GM23248 (cell line): ENCODE results near the gene CPED1. TPM values are rescaled to one million over a fixed set of nuclear protein-coding genes. Genes with fewer than 3 reads are reported as not detected.
"Not testable (repeated sequence)": the region's sequence is repeated elsewhere in the genome, so short reads cannot be mapped to it uniquely, and the experiment has no call there.

Experiments
- DNase-seq: peaks from one replicate; pipeline ENCODE4 v3.0.0-alpha.2; 2015
- H2AFZ ChIP-seq: fragments of 200-600 bp; sonication (generic); 2 replicates; pipeline ENCODE4 v1.6.1; 2016; ENCODE audit warnings: antibody characterized with exemption
- H3F3A ChIP-seq: fragments of 200-600 bp; sonication (generic); 2 replicates; pipeline ENCODE4 v1.6.1; 2016; ENCODE audit warnings: mild to moderate bottlenecking, antibody characterized with exemption, mixed run types; ENCODE audit not compliant: insufficient read depth
- H3K27ac ChIP-seq: fragments of 200-600 bp; sonication (generic); 2 replicates; pipeline ENCODE4 v1.5.1; 2016; ENCODE audit warnings: mild to moderate bottlenecking
- H3K27me3 ChIP-seq: fragments of 200-600 bp; sonication (generic); replicated peaks from 2 replicates; pipeline ENCODE4 v1.6.1; 2016; ENCODE audit warnings: mild to moderate bottlenecking; ENCODE audit not compliant: insufficient read depth
- H3K36me3 ChIP-seq: fragments of 200-600 bp; sonication (generic); 2 replicates; pipeline ENCODE4 v1.6.1; 2016; ENCODE audit warnings: low read depth, mild to moderate bottlenecking
- H3K4me1 ChIP-seq: fragments of 200-600 bp; sonication (generic); 2 replicates; pipeline ENCODE4 v1.6.1; 2016; ENCODE audit warnings: mild to moderate bottlenecking; ENCODE audit not compliant: insufficient read depth
- H3K4me2 ChIP-seq: fragments of 200-600 bp; sonication (generic); one replicate; pipeline ENCODE4 v1.6.1; 2016; ENCODE audit warnings: mild to moderate bottlenecking; ENCODE audit not compliant: unreplicated experiment
- H3K4me3 ChIP-seq: fragments of 200-600 bp; sonication (generic); 2 replicates; pipeline ENCODE4 v1.5.1; 2016; ENCODE audit warnings: mild to moderate bottlenecking
- H3K79me2 ChIP-seq: fragments of 200-600 bp; sonication (generic); 2 replicates; pipeline ENCODE4 v1.6.1; 2016; ENCODE audit warnings: mild to moderate bottlenecking; ENCODE audit not compliant: insufficient read depth
- H3K9ac ChIP-seq: fragments of 200-600 bp; sonication (generic); 2 replicates; pipeline ENCODE4 v1.6.1; 2016; ENCODE audit warnings: mild to moderate bottlenecking
- H3K9me2 ChIP-seq: fragments of 200-600 bp; sonication (generic); 2 replicates; pipeline ENCODE4 v1.6.1; 2016; ENCODE audit warnings: mixed run types, mild to moderate bottlenecking, moderate library complexity; ENCODE audit not compliant: insufficient read depth
- H3K9me3 ChIP-seq: fragments of 200-600 bp; sonication (generic); one replicate; pipeline ENCODE4 v1.6.1; 2017; ENCODE audit warnings: low read depth
- H4K20me1 ChIP-seq: fragments of 200-600 bp; sonication (generic); 2 replicates; pipeline ENCODE4 v1.6.0; 2016; ENCODE audit not compliant: insufficient read depth
- EZH2 ChIP-seq: fragments of 200-600 bp; sonication (generic); IDR thresholded peaks from 2 replicates; pipeline ENCODE4 v1.6.1; 2018; ENCODE audit warnings: antibody characterized with exemption, mild to moderate bottlenecking; ENCODE audit not compliant: insufficient read depth, poor library complexity, severe bottlenecking
- EZH2phosphoT487 ChIP-seq: fragments of 200-600 bp; sonication (generic); IDR thresholded peaks from 2 replicates; pipeline ENCODE4 v1.6.1; 2018; ENCODE audit warnings: antibody characterized with exemption, moderate library complexity, mild to moderate bottlenecking, low read depth; ENCODE audit not compliant: insufficient read depth
- WGBS, 2 experiments: methylation state at CpG; one replicate each; pipeline ENCODE4 v1.1.6; 2015 to 2017; ENCODE audit warnings: low lambda C conversion rate in 2 of 2, low coverage in 1 of 2; ENCODE audit errors: missing lambda C conversion rate in 2 of 2; 5-methylcytosine and 5-hydroxymethylcytosine counted together
- in situ Hi-C: fragments of 300-500 bp; cut with MboI; formaldehyde crosslinking; loops from 2 replicates; pipeline ENCODE4 v1.15.0; 2020
- polyA plus RNA-seq: library from polyadenylated mRNA; unstranded; fragments of >200 nt; fragmentation: Nextera tagmentation; extraction: Ambion mirVana; gene quantifications from 2 replicates; pipeline ENCODE4 v1.2.1, GENCODE V29; 2016
- total RNA-seq: library from RNA; depleted of rRNA; stranded (reverse); fragments of >200 nt; shearing (Covaris generic); gene quantifications from 2 replicates; pipeline ENCODE4 v1.2.3, GENCODE V29; 2014

Gene CPED1
- total and polyA plus RNA-seq, 2 experiments from 2014 or later, result 12.4 to 20.2 TPM

DNA sequence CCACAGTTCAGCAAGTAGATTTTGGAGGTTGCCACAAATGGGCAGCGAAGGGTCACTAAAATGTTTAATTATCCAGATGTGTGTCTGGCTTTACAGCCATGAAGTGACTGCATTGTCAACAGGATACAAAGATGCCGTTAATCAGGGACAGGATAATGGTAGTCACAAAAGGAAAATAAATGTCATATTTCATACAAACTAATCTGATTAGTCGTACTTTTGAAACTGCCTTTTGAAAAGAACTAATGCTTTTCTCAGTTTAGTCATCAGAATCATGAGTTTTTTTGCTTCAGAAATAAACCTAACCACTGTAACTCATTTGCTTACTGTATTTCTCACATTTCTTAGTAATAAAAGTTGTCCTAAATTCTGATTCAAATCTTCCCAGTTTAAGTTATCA lies 318.1 kb downstream of the CPED1 start:
- Histone ChIP-seq H4K20me1 (no peaks in the 10 kb centered on the region), H3K4me1 (peaks cover 23% of the 10 kb centered on the region), H2AFZ (no peak overlapping the region), H3F3A (0 out of 2 replicates have a peak, but pooled peaks cover 4% of the 10 kb centered on the region), H3K27ac (no peak overlapping the region), H3K79me2 (no peaks in the 10 kb centered on the region), H3K4me3 (no peak overlapping the region), H3K4me2 (no peak overlapping the region), H3K9me2 (no peaks in the 10 kb centered on the region), H3K36me3 (no peaks in the 10 kb centered on the region), H3K9me3 (no peaks in the 10 kb centered on the region), H3K27me3 (no peaks in the 10 kb centered on the region), H3K9ac (no peak overlapping the region)
- peak; percentile 16 for DNase-seq
- TF ChIP-seq EZH2phosphoT487, result no peak
- no peak for TF ChIP-seq EZH2
- WGBS, 2 experiments, result 17 to 18% methylated on average over 3 of the region's 3 CpGs
- in situ Hi-C loops, result no loop called here

DNA sequence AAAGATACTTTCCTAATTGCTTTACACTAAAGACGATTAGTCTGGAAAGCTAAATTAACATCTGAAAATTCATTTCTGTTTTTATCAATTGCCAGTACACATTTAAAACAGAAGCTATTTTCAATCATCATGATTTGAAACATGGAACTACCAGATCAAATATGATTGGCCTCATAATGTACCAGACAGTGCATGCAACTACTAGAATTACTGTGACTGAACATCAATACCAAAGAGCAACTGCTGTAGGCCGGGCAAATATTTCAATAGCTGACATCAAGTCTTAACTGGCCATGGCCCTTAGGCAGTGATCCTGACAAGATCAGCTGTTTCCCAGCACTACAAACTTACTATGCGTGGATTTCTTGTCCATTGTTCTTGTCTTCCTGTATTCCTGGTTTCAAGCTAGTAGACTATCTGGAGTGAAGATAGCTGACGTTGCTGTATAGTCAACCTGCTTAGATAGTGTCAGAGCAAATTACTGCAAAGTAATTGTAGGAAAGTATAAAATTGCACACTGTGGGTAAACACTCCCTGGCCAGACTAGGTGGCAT lies 318.6 kb downstream of the CPED1 start:
- H3K79me2 ChIP-seq, result no peaks in the 10 kb centered on the region
- H3F3A ChIP-seq, result 0 out of 2 replicates have a peak, but pooled peaks cover 4% of the 10 kb centered on the region
- H3K27me3 ChIP-seq, result no peaks in the 10 kb centered on the region
- H3K4me3 ChIP-seq, result no peak overlapping the region
- DNase-seq, result no peak
- WGBS, 2 experiments, result 59 to 71% methylated on average over 4 of the region's 4 CpGs
- no peak overlapping the region for H3K4me2 ChIP-seq
- TF ChIP-seq EZH2phosphoT487, result no peak
- TF ChIP-seq EZH2, result no peak
- no peaks in the 10 kb centered on the region for H3K9me3 ChIP-seq
- H3K9ac ChIP-seq, result no peak overlapping the region
- H4K20me1 ChIP-seq, result no peaks in the 10 kb centered on the region
- no peak overlapping the region for H2AFZ ChIP-seq
- in situ Hi-C loops, result no loop called here
- H3K27ac ChIP-seq, result no peak overlapping the region
- no peaks in the 10 kb centered on the region for H3K36me3 ChIP-seq
- H3K9me2 ChIP-seq, result no peaks in the 10 kb centered on the region
- peaks cover 23% of the 10 kb centered on the region for H3K4me1 ChIP-seq

DNA sequence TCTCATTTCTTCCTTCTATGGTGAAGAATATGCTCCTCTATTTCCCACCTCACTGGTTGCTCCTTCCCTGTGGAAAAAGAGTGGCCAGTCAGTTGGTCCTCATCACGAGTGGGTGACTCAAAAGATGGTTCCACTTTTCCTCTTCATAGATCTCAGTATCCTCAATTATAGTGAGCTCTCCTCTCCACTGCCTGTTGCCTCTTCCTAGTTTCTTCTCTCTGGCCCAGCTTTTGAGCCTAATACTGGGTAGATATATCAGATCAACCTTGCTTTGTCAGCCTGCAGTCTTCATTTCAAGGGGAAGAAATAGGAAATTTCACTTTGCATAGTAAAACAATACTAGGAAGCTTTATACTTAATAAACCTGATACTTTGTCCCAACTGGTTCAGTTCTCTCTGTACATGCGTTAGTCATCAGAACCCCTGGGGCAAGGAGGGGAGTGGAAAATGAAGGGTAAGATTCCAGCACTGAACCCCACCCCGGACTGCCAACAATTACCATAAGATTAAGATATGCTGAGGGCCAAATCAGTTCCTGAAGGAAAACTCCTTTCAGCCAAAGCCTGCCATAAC lies 324.8 kb downstream of the CPED1 start:
- no peak overlapping the region for H3K27ac ChIP-seq
- in situ Hi-C loops, result no loop called here
- TF ChIP-seq EZH2, result no peak
- 21 to 24% methylated on average over 3 of the region's 3 CpGs for WGBS, 2 experiments
- H3K36me3 ChIP-seq, result no peaks in the 10 kb centered on the region
- H3K4me3 ChIP-seq, result no peak overlapping the region
- no peaks in the 10 kb centered on the region for H3K9me3 ChIP-seq
- no peaks in the 10 kb centered on the region for H3K79me2 ChIP-seq
- no peaks in the 10 kb centered on the region for H3K9me2 ChIP-seq
- H3K4me2 ChIP-seq, result peak overlapping the region; percentile 28
- H4K20me1 ChIP-seq, result no peaks in the 10 kb centered on the region
- no peaks in the 10 kb centered on the region for H3K27me3 ChIP-seq
- DNase-seq, result peak; percentile 24
- peaks cover 11% of the 10 kb centered on the region; the same call in 1 of the 2 replicates for H3K4me1 ChIP-seq
- no peak overlapping the region for H3K9ac ChIP-seq
- 0 out of 2 replicates have a peak overlapping the region, but pooled peaks have one; percentile 22 for H2AFZ ChIP-seq
- H3F3A ChIP-seq, result 0 out of 2 replicates have a peak, but pooled peaks cover 5% of the 10 kb centered on the region

DNA sequence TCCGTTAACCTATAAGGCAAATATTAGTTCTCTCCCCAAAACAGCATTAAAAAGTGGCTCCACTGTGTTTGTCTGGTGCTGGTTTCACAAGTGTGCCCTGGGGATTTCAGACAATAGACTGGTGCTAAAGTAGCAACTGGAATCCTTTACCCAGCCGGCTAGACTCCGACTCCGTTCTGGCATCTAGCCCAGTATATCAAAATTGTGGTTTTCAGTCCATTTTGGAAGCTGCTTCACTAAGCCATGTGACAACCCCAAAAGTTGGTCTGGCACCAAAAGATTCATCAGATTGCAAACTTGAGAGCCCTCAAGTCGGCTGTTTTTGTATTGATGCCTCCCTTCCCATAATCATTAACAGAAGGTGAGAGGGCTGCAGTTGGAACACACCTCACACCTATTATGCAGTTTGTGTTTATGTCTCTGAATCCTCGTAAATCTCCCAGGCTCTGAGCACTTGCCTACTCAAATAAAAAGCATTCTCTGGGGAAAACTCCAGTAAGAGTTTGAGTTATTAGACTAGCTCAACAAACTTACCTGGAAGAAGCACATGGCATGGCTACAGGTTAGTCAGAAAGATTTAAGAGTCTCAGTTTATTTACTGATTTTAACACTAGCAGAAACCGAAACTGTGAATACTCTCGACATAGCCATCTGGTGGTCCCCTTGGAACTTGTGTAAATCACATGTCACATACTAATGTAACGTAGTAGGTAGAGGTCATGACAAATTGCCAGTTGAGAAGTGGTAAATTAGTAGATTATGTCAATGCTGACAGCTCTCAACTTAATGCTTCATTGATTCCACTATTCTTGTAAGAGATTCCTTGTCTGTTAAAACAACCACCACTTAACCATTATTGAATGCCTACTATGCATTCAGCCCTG lies 325.5 kb downstream of the CPED1 start:
- Histone ChIP-seq H2AFZ (0 out of 2 replicates have a peak overlapping the region, but pooled peaks have one; percentile 22), H3F3A (0 out of 2 replicates have a peak, but pooled peaks cover 5% of the 10 kb centered on the region), H3K9ac (no peak overlapping the region), H3K36me3 (no peaks in the 10 kb centered on the region), H3K4me3 (no peak overlapping the region), H3K9me3 (no peaks in the 10 kb centered on the region), H3K4me2 (peak overlapping the region; percentile 28), H3K27me3 (no peaks in the 10 kb centered on the region), H3K27ac (no peak overlapping the region), H3K9me2 (no peaks in the 10 kb centered on the region), H3K79me2 (no peaks in the 10 kb centered on the region), H3K4me1 (peaks cover 11% of the 10 kb centered on the region; the same call in 1 of the 2 replicates), H4K20me1 (no peaks in the 10 kb centered on the region)
- 14% methylated on average over 9 of the region's 9 CpGs for WGBS, 2 experiments
- DNase-seq, result peak; percentile 50
- TF ChIP-seq EZH2phosphoT487 (no peak), EZH2 (no peak)
- in situ Hi-C loops, result no loop called here

DNA sequence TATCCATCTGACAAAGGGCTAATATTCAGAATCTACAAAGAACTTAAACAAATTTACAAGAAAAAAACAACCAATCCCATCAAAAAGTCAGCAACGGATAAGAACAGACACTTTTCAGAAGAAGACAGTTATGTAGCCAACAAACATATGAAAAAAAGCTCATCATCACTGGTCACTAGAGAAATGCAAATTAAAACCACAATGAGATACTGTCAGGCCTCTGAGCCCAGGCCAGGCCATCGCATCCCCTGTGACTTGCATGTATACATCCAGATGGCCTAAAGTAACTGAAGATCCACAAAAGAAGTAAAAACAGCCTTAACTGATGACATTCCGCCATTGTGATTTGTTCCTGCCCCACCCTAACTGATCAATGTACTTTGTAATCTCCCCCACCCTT lies 326.7 kb downstream of the CPED1 start:
- H3K4me1 ChIP-seq, result peaks cover 11% of the 10 kb centered on the region; the same call in 1 of the 2 replicates
- H3K27ac ChIP-seq, H3K9ac ChIP-seq, H3F3A ChIP-seq, H3K9me2 ChIP-seq, H4K20me1 ChIP-seq, H3K27me3 ChIP-seq, in situ Hi-C loops, H3K4me2 ChIP-seq, H3K36me3 ChIP-seq, H2AFZ ChIP-seq, H3K4me3 ChIP-seq, H3K79me2 ChIP-seq, H3K9me3 ChIP-seq, DNase-seq: not testable (repeated sequence)
- 78% methylated on average over 2 to 3 of the region's 3 CpGs for WGBS, 2 experiments
